DMS 273 treated with DMSO at 0.1 percent for 48 hours (cell line): ENCODE data around the gene ID1.
"Not testable (repeated sequence)": the region's sequence is repeated elsewhere in the genome, so short reads cannot be mapped to it uniquely, and the experiment has no call there.

Source experiments
- DNase-seq: peaks from one replicate; lab custom pipeline; 2025; lab: John Stamatoyannopoulos, UW

ID1 gene

DNA sequence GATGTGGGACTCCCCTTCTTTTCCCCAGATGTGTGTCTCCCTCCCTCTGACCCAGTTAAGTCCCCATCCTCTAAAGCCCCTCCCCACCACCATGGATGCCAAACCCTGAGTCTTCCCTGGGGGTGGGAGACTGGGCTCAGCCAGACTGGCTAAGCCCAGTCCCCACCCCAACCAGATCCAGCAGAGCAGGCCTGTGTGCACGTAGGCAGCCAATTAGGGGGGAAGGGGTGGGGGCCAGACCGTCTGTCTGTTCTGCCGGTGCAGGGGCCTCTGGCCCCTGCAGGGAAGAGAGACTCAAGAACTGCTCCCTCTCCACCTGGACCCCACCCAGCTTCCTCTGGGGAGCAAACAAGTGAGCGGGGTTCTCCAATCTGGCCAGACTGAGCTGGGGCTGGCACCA, 33.2 kb downstream of the ID1 start:
- DNase-seq, result peak; percentile 28

DNA sequence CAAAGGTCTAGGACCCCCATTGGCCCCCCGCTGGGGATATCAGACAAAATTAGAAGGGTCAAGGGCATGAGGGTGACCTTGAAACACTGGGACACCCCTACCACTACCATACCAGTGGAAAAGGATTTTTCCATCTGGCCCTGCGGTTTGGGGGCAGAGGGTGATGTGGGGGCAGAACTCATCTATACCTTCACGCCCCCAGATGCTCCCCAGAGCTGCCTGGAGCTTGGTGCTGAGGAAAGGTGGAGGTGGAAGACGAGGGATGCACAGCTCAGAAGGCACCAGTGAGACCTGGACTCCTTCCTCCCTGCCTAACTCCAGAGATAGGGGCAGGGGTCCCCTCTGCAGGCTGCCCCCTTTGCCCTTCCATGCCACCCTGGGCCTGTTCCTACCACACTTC, 33.7 kb downstream of the ID1 start:
- no peak for DNase-seq

DNA sequence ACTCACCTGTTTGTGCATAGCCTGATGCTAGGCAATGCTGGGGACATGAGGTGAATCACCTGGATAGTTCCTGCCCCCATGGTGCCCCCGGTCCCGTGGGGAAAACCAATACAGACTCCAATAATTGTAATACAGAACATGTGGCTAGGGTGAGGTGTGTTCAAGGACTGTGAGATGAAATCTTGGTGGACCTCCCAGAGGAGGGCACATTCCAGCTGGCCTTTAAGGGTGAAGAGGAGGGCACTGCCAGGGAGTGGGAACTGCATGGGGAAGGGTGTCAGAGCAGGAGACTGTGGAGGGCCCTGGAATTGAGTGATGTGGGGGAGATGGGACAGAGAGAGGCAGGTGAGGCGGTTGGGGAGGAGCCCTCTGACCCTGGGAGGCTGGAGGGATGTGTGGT, 35.2 kb downstream of the ID1 start:
- no peak for DNase-seq

DNA sequence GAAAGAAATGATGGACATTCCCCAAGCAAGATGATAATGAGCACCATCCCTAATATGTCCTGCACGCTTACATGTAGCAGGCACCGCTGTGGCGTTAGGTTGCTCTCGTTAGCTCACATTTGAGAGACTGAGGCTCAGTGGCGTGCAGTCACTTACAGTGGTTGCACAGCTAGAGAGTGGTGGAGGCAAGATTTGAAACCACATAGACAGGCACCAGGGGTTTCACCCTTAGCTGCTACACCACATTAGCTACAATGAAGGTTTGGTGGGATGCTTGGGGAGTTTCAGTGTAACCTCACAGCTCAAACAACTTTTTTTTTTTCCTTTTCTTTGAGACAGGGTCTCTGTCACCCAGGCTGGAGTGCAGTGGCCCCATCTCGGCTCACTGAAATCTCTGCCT, 36.3 kb downstream of the ID1 start:
- DNase-seq, result no peak

DNA sequence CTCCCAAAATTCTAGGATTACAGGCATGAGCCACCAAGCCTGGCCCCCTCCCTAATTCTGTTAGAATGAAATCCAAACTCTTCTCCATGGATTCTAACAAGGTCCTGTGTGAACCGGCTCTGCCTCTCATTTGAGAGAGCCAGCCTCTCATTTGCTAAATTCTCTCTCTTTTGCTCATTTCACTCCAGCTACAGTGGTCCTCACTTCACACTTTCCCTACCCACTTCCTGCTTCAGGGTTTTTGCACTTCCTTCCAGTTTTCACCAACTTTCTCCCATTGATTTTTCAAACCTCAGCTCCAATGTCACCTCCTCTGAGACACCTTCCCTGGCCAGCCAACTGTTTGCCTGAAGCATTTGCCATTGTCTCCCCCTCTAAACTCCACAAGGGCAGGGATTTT, 37.7 kb downstream of the ID1 start:
- no peak for DNase-seq

DNA sequence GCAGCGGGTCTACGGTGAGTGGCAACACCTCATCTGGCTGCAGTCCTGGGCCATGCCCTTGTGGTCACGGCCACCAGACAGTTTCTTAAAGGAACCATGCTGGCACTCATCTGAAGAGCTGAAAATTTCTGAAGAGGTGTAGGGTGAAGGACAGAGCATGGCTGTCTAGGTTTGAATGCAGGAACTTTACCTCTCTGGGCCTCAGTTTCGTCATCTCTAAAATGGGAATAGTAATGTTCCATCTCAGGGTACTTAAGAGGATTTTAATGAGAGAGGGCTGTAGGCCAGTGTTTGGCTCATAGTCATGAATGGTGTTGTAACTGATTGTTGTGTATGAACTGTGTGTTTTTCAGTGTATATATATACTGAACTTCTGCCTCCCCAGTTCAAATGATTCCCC, 38.4 kb downstream of the ID1 start:
- no peak for DNase-seq

DNA sequence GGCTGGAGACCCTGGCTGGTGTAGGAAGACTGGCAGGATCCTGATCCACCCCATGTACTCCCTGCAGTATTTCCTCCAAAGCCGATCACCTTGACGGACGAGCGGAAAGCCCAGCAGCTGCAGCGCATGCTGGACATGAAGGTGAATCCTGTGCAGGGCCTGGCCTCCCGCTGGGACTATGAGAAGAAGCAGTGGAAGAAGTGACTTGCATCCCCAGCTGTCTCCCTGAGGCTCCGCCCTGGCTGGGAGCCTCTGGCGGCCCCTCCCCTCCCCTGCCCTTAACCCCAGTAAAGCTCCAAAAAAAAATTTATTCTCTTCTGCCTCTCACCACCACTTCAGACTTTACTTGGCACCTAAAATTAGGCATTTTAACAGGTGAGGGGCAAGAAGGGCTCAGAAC, 39.6 kb downstream of the ID1 start:
- DNase-seq, result no peak

DNA sequence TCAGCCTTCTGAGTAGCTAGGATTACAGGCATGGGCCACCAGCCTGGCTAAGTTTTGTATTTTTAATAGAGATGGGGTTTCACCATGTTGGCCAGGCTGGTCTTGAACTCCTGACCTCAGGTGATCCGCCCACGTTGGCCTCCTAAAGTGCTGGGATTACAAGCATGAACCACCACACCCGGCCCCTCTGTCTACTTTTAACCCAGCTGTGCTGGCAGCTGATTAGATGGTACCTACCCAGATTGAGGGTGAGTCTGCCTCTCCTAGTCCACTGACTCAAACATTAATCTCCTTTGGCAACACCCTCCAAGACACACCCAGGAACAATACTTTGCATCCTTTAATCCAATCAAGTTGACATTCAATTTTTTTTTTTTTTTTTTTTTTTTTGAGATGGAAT, 43.0 kb downstream of the ID1 start:
- DNase-seq, result not testable (repeated sequence)

DNA sequence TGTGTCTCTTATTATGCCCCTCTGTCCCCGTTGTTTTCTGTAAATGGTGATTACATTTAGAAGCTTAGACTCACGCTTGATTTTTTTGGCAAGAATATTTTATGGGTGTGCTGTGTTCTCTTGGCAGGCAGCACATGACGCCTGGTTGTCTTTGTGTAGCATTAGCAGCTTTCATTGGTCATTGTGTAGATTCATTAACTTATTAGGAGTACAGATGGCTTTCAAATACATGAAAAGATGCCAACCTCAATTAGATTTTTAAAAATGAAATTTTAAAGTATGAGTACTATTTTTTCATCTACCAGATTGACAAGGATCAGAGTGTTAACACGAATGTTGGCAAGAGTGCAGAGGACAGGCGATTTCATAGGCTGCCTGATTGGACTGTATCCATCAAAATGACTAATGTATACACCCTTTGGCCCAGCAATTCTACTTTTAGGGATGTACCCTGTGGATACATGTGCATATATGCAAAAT, 47.9 kb downstream of the ID1 start:
- DNase-seq, result peak; percentile 34

DNA sequence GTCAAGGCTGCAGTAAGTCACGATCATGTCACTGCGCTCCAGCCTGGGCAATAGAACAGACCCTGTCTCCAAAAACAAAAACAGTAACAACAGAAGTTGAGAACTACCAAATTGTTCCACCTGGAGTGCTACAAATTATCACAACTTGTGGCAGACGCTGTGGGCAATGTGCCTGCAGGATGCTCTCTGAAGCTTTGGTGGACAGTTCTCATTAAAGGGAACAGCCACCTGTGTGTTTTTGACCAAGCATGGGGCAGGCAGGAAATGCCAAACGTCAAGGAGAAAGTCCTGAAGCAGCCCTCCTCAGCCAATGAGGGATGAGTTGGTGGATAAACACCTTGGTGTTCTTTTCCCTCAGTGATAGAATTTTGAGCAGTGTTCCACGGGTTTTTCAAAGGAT, 48.5 kb downstream of the ID1 start:
- DNase-seq, result no peak

DNA sequence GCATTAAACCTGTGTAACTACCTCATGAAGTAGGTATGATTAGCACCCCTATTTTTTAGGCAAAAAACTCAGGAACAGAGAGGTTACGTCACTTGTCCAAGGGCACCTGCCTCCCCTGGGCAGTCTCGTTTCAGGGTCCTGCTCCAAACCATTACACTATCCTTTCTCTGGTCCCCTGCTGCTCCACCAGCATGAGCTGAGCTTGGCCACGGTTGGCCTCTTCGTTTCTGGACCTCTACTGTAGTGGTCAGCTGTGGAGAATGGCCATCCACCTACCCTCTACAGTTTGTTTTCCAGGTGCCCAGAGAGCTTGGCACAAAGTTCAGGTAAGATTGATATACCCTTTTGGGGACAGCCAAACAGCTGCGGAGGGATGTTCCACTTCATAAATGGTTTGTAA, 49.4 kb downstream of the ID1 start:
- DNase-seq, result no peak
